A549 (cell line): ENCODE data around the gene CALCOCO1. TPM values are rescaled to one million over a fixed set of nuclear protein-coding genes. Genes with fewer than 3 reads are reported as not detected.

Source experiments
- ATAC-seq, 2 experiments: fragments of 200-7000 bp in 1 of 2; fragments of >200 bp in 1 of 2; cut with Nextera tagmentation in 1 of 2; cut with Tn5 transposase in 1 of 2; 3 replicates each; pipeline versions ENCODE4 v1.8.0 to v1.9.1; 2018 to 2020; ENCODE audit warnings: mild to moderate bottlenecking in 1 of 2, moderate library complexity in 1 of 2
- CTCF ChIA-PET: fragments of 300-600 bp; sonication (Branson Sonifier 250); formaldehyde crosslinking; extraction: SDS; loops from one replicate; lab custom pipeline; 2021; ENCODE audit warnings: antibody characterized with exemption, inconsistent platforms; lab: Yijun Ruan, JAX
- POLR2A ChIA-PET: fragments of 350-600 bp; formaldehyde crosslinking; extraction: SDS; loops from one replicate; lab custom pipeline; 2021; ENCODE audit warnings: antibody characterized with exemption, inconsistent platforms; lab: Yijun Ruan, JAX
- DNase-seq, 2 experiments: peaks; one replicate each; pipeline versions ENCODE4 v3.0.0 to v3.0.0-alpha.2; 2011 to 2016; ENCODE audit warnings: low read depth in 1 of 2, low spot score in 1 of 2
- FAIRE-seq: peaks from 2 replicates; lab custom pipeline; 2011; peaks lifted over from hg19 to GRCh38; lab: Jason Lieb, UNC
- H3K27ac ChIP-seq, 2 experiments: fragments of >200 bp; sonication (Bioruptor Twin); formaldehyde crosslinking; 3 replicates each; pipeline ENCODE4 v1.5.1; 2016 to 2017
- H3K4me1 ChIP-seq: fragments of >200 bp; sonication (Bioruptor Twin); formaldehyde crosslinking; 3 replicates; pipeline ENCODE4 v1.6.1; 2016
- H3K4me2 ChIP-seq: fragments of >200 bp; sonication (Bioruptor Twin); formaldehyde crosslinking; 3 replicates; pipeline ENCODE4 v1.6.1; 2016
- H3K4me3 ChIP-seq: fragments of >200 bp; sonication (Bioruptor Twin); formaldehyde crosslinking; 3 replicates; pipeline ENCODE4 v1.5.1; 2016
- H3K9me3 ChIP-seq: fragments of >200 bp; sonication (Bioruptor Twin); formaldehyde crosslinking; 3 replicates; pipeline ENCODE4 v1.6.1; 2016
- ATOH8 ChIP-seq: fragments of 250-450 bp; sonication (Bioruptor Pico); IDR thresholded peaks from 2 replicates; pipeline ENCODE4 v1.5.0; 2020; ENCODE audit warnings: low read depth, mild to moderate bottlenecking, moderate library complexity
- CBX8 ChIP-seq: fragments of 200-600 bp; sonication (generic); IDR thresholded peaks from 2 replicates; pipeline ENCODE4 v1.6.1; 2016
- CEBPB ChIP-seq, 2 experiments: fragments of >200 bp in 1 of 2; sonication (Bioruptor Twin) in 1 of 2; formaldehyde crosslinking in 1 of 2; IDR thresholded peaks; 2 replicates each; pipeline ENCODE4 v1.6.1; 2012 to 2016
- CHD4 ChIP-seq: fragments of 200-600 bp; sonication (generic); IDR thresholded peaks from 2 replicates; pipeline ENCODE4 v1.6.1; 2016; ENCODE audit warnings: antibody characterized with exemption, mild to moderate bottlenecking, borderline replicate concordance
- ESRRA ChIP-seq: fragments of 150-350 bp; IDR thresholded peaks from 2 replicates; pipeline ENCODE4 v1.6.1; 2014; ENCODE audit warnings: mild to moderate bottlenecking, low read length, borderline replicate concordance
- FOSB ChIP-seq: fragments of 250-450 bp; sonication (Bioruptor Pico); IDR thresholded peaks from 2 replicates; pipeline ENCODE4 v1.5.0; 2020; ENCODE audit warnings: mild to moderate bottlenecking, moderate library complexity
- FOSL2 ChIP-seq, 2 experiments: fragments of 450-650 bp in 1 of 2; fragments of >200 bp in 1 of 2; sonication (Bioruptor Twin) in 1 of 2; formaldehyde crosslinking; IDR thresholded peaks; 2 replicates each; pipeline versions ENCODE4 v1.5.0 to v1.6.1; 2016 to 2020; ENCODE audit warnings: mild to moderate bottlenecking in 1 of 2, moderate library complexity in 1 of 2
- GATA3 ChIP-seq: IDR thresholded peaks from 2 replicates; pipeline ENCODE4 v1.6.1; 2012; ENCODE audit warnings: borderline replicate concordance
- HDAC2 ChIP-seq: fragments of 200-600 bp; sonication (generic); IDR thresholded peaks from 2 replicates; pipeline ENCODE4 v1.6.1; 2016
- JUNB ChIP-seq: fragments of >200 bp; sonication (Bioruptor Twin); formaldehyde crosslinking; IDR thresholded peaks from 2 replicates; pipeline ENCODE4 v1.6.1; 2016
- MAX ChIP-seq: IDR thresholded peaks from 2 replicates; pipeline ENCODE4 v1.6.1; 2012
- NPAS2 ChIP-seq: fragments of 250-450 bp; sonication (Bioruptor Pico); IDR thresholded peaks from 2 replicates; pipeline ENCODE4 v1.8.0; 2022; ENCODE audit warnings: mild to moderate bottlenecking, moderate library complexity, borderline replicate concordance
- NR3C1 ChIP-seq: fragments of >200 bp; sonication (Bioruptor Twin); formaldehyde crosslinking; IDR thresholded peaks from 3 replicates; pipeline ENCODE4 v1.6.1; 2017
- PHF8 ChIP-seq: fragments of 200-600 bp; sonication (generic); IDR thresholded peaks from 2 replicates; pipeline ENCODE4 v1.6.1; 2016; ENCODE audit warnings: low read depth, mild to moderate bottlenecking, antibody characterized with exemption, moderate library complexity, borderline replicate concordance
- POLR2A ChIP-seq: IDR thresholded peaks from 2 replicates; pipeline ENCODE4 v1.6.1; 2012; ENCODE audit warnings: mild to moderate bottlenecking, low read length
- RAD21 ChIP-seq, 2 experiments: fragments of >200 bp in 1 of 2; sonication (Bioruptor Twin) in 1 of 2; formaldehyde crosslinking in 1 of 2; IDR thresholded peaks in 1 of 2; conservative IDR thresholded peaks in 1 of 2; 2 replicates in 1 of 2; 3 replicates in 1 of 2; pipeline ENCODE4 v1.6.1; 2012 to 2018; ENCODE audit warnings: inconsistent platforms in 1 of 2
- RCOR1 ChIP-seq: fragments of 150-350 bp; IDR thresholded peaks from 2 replicates; pipeline ENCODE4 v1.6.1; 2014; ENCODE audit warnings: antibody characterized with exemption, low read length, low read depth
- REST ChIP-seq: fragments of 200-600 bp; sonication (generic); IDR thresholded peaks from 2 replicates; pipeline ENCODE4 v1.6.1; 2016; ENCODE audit warnings: antibody characterized with exemption, mild to moderate bottlenecking, moderate library complexity
- RNF2 ChIP-seq: fragments of 200-600 bp; sonication (generic); IDR thresholded peaks from 2 replicates; pipeline ENCODE4 v1.6.1; 2016; ENCODE audit warnings: low read depth, mild to moderate bottlenecking, antibody characterized with exemption, moderate library complexity, borderline replicate concordance
- SMC3 ChIP-seq: fragments of >200 bp; sonication (Bioruptor Twin); formaldehyde crosslinking; IDR thresholded peaks from 3 replicates; pipeline ENCODE4 v1.6.1; 2018; ENCODE audit warnings: inconsistent platforms
- ZNF302 ChIP-seq: fragments of 250-450 bp; sonication (Bioruptor Pico); IDR thresholded peaks from 2 replicates; pipeline ENCODE4 v1.9.0; 2021; ENCODE audit warnings: inconsistent platforms, mild to moderate bottlenecking, moderate library complexity
- WGBS: methylation state at CpG from one replicate; pipeline ENCODE4 v1.1.6; 2017; ENCODE audit errors: missing lambda C conversion rate; 5-methylcytosine and 5-hydroxymethylcytosine counted together
- polyA plus RNA-seq, 4 experiments: library from polyadenylated mRNA; depleted of rRNA in 3 of 4; stranded (reverse); fragments of >200 nt; fragmentation: RNase III in 1 of 4; extraction: RNeasy Plus Mini Kit Qiagen cat#74134 plus additional on column Dnase treatment in 1 of 4; gene quantifications; 2 replicates in 3 of 4; 3 replicates in 1 of 4; pipeline ENCODE4 v1.2.3, GENCODE V29; 2011 to 2017

The CALCOCO1 gene
- polyA plus RNA-seq, 2 of the 4 experiments (the other 2 are of a cell fraction) = 28.8 to 41.5 TPM

GRCh38 chr12:53770281-53770680 lies 43.0 kb upstream of the CALCOCO1 start:
- no peak for FAIRE-seq
- CTCF ChIA-PET = interaction anchor here (0.6 to 4.3 kb wide), 9 partner anchors 9 to 221 kb away, joined by 3 to 23 read pairs (median 5); partner anchors contain the start of gene HOXC10
- no peaks in the 10 kb centered on the region for H3K9me3 ChIP-seq
- peak overlapping the region; percentile 43 to 56; a peak in 4 of 6 replicates for H3K27ac ChIP-seq
- TF ChIP-seq RAD21 (conservative IDR thresholded peaks at IDR 0.05 in 1 of 2, IDR thresholded peaks at IDR 0.05 in 1 of 2) = peak in 1 of 2 experiments; percentile 17; a peak in 2 of 5 replicates
- TF ChIP-seq MAX = peak; percentile 48; the same call in 1 of the 2 replicates
- no peak for TF ChIP-seq ZNF302 (CRISPR knock-in tag)
- peak; percentile 66 for TF ChIP-seq JUNB
- peak; percentile 43; the same call in 1 of the 2 replicates for TF ChIP-seq FOSL2 (IDR thresholded peaks at IDR 0.05)
- TF ChIP-seq FOSL2 (CRISPR knock-in tag; IDR thresholded peaks at IDR 0.05) = peak; percentile 55; the same call in 1 of the 2 replicates
- no peak for TF ChIP-seq CHD4
- TF ChIP-seq GATA3 = peak; percentile 82; the same call in 1 of the 2 replicates
- peak in 1 of 2 experiments; percentile 24; a peak in 1 of 4 replicates for TF ChIP-seq CEBPB (IDR thresholded peaks at IDR 0.05)
- POLR2A ChIA-PET = no interaction called here
- peak; percentile 21 to 66 for DNase-seq
- peak in 1 of 2 experiments; percentile 68; a peak in 3 of 6 replicates for ATAC-seq
- H3K4me3 ChIP-seq = no peak overlapping the region
- H3K4me2 ChIP-seq = peak overlapping the region; percentile 53
- H3K4me1 ChIP-seq = peaks cover 21% of the 10 kb centered on the region

- WGBS = 97% methylated on average over 5 of the region's 5 CpGs
- Histone ChIP-seq H3K4me1 (peaks cover 21% of the 10 kb centered on the region), H3K4me3 (no peak overlapping the region), H3K9me3 (no peaks in the 10 kb centered on the region), H3K4me2 (no peak overlapping the region), H3K27ac (peak overlapping the region; percentile 21 to 38; a peak in 3 of 6 replicates)
- POLR2A ChIA-PET = interaction anchor here (1.0 kb wide), 1 partner anchor 169 kb away, joined by 3 read pairs; no protein-coding TSS in a partner anchor
- no peak for DNase-seq
- no peak for FAIRE-seq
- ATAC-seq = no peak
- TF ChIP-seq POLR2A (no peak), NPAS2 (no peak), RNF2 (no peak), HDAC2 (no peak), ESRRA (no peak), FOSB (CRISPR knock-in tag) (no peak), NR3C1 (no peak), RCOR1 (no peak), PHF8 (no peak), REST (no peak), SMC3 (no peak), ATOH8 (CRISPR knock-in tag) (no peak), CBX8 (no peak)
- CTCF ChIA-PET = interaction anchor here (0.9 to 4.3 kb wide), 20 partner anchors 11 to 447 kb away, joined by 3 to 23 read pairs (median 5); partner anchors contain the start of genes HOXC10 and HOXC13
Measured at GRCh38 chr12:53768976-53769375, 41.7 kb upstream of the CALCOCO1 start.
